DOHH2 (cell line): ENCODE results near the gene MB21D2.

ENCODE experiments used
- H3F3A ChIP-seq: fragments of 200-600 bp; sonication (generic), shearing (Covaris generic); 2 replicates; pipeline ENCODE4 v1.6.0; 2016; ENCODE audit warnings: antibody characterized with exemption, mild to moderate bottlenecking; ENCODE audit not compliant: control insufficient read depth, insufficient read depth
- H3K27ac ChIP-seq: fragments of 200-600 bp; sonication (generic); 2 replicates; pipeline ENCODE4 v1.5.1; 2014; ENCODE audit warnings: low read depth, mild to moderate bottlenecking, low read length, moderate library complexity
- H3K27me3 ChIP-seq: fragments of 200-600 bp; sonication (generic); 2 replicates; pipeline ENCODE4 v1.6.1; 2014; ENCODE audit warnings: mild to moderate bottlenecking, low read length, mixed read lengths; ENCODE audit not compliant: control insufficient read depth
- H3K36me3 ChIP-seq: fragments of 200-600 bp; sonication (generic); 2 replicates; pipeline ENCODE4 v1.6.1; 2014; ENCODE audit warnings: mild to moderate bottlenecking, low read length, moderate library complexity, mixed read lengths; ENCODE audit not compliant: control insufficient read depth
- H3K4me1 ChIP-seq: fragments of 200-600 bp; sonication (generic); 2 replicates; pipeline ENCODE4 v1.6.1; 2014; ENCODE audit warnings: mild to moderate bottlenecking, low read length, mixed read lengths; ENCODE audit not compliant: control insufficient read depth
- H3K4me2 ChIP-seq: fragments of 200-600 bp; sonication (generic); 2 replicates; pipeline ENCODE4 v1.6.0; 2014; ENCODE audit warnings: mild to moderate bottlenecking, low read length, moderate library complexity
- H3K4me3 ChIP-seq: fragments of 200-600 bp; sonication (generic); 2 replicates; pipeline ENCODE4 v1.5.1; 2014; ENCODE audit warnings: mild to moderate bottlenecking, low read length, mixed read lengths
- H3K79me2 ChIP-seq: fragments of 200-600 bp; sonication (generic); 2 replicates; pipeline ENCODE4 v1.6.1; 2014; ENCODE audit warnings: mild to moderate bottlenecking, low read length, mixed read lengths; ENCODE audit not compliant: control insufficient read depth
- H3K9me2 ChIP-seq: fragments of 200-600 bp; sonication (generic); replicated peaks from 2 replicates; pipeline ENCODE4 v1.6.1; 2014; ENCODE audit warnings: mild to moderate bottlenecking, low read length, mixed read lengths; ENCODE audit not compliant: control insufficient read depth
- H3K9me3 ChIP-seq: fragments of 200-600 bp; sonication (generic); 2 replicates; pipeline ENCODE4 v1.6.1; 2014; ENCODE audit warnings: antibody characterized with exemption, low read length, mixed read lengths; ENCODE audit not compliant: control insufficient read depth, insufficient read depth
- H4K20me1 ChIP-seq: fragments of 200-600 bp; sonication (generic); 2 replicates; pipeline ENCODE4 v1.6.0; 2014; ENCODE audit warnings: low read depth, mild to moderate bottlenecking, antibody characterized with exemption, low read length, moderate library complexity; ENCODE audit not compliant: control insufficient read depth, insufficient read depth
- CTCF ChIP-seq: fragments of 200-600 bp; sonication (generic); IDR thresholded peaks from one replicate; pipeline ENCODE4 v1.5.1; 2014; ENCODE audit warnings: antibody characterized with exemption, mild to moderate bottlenecking, low read depth, low read length; ENCODE audit not compliant: poor library complexity, severe bottlenecking
- EZH2phosphoT487 ChIP-seq: fragments of 200-600 bp; sonication (generic); IDR thresholded peaks from 2 replicates; pipeline ENCODE4 v1.6.1; 2017; ENCODE audit warnings: borderline replicate concordance, mild to moderate bottlenecking, antibody characterized with exemption, low read length, moderate library complexity, mixed read lengths

MB21D2 gene

GRCh38 chr3:192905980-192906678 lies 11.5 kb downstream of the MB21D2 start:
- Histone ChIP-seq H3K4me2 (no peak overlapping the region), H3K79me2 (no peaks in the 10 kb centered on the region), H4K20me1 (no peaks in the 10 kb centered on the region), H3K4me3 (no peak overlapping the region), H3K36me3 (no peaks in the 10 kb centered on the region), H3K9me2 (no peaks in the 10 kb centered on the region), H3K9me3 (no peaks in the 10 kb centered on the region), H3F3A (no peaks in the 10 kb centered on the region), H3K27me3 (no peaks in the 10 kb centered on the region), H3K4me1 (no peaks in the 10 kb centered on the region), H3K27ac (no peak overlapping the region)
- TF ChIP-seq CTCF (no peak), EZH2phosphoT487 (no peak)

- Histone ChIP-seq H3K4me1 (no peaks in the 10 kb centered on the region), H3K79me2 (no peaks in the 10 kb centered on the region), H4K20me1 (no peaks in the 10 kb centered on the region), H3K4me3 (no peak overlapping the region), H3K9me2 (no peaks in the 10 kb centered on the region), H3K4me2 (no peak overlapping the region), H3K36me3 (no peaks in the 10 kb centered on the region), H3K9me3 (no peaks in the 10 kb centered on the region), H3K27ac (no peak overlapping the region), H3K27me3 (no peaks in the 10 kb centered on the region), H3F3A (no peaks in the 10 kb centered on the region)
- TF ChIP-seq CTCF (no peak), EZH2phosphoT487 (no peak)
Observed at GRCh38 chr3:192904632-192905289, 12.9 kb downstream of the MB21D2 start.

GRCh38 chr3:192902549-192902948 lies 15.1 kb downstream of the MB21D2 start:
- H3K27me3 ChIP-seq: no peaks in the 10 kb centered on the region
- no peaks in the 10 kb centered on the region for H4K20me1 ChIP-seq
- no peaks in the 10 kb centered on the region for H3K4me1 ChIP-seq
- H3F3A ChIP-seq: no peaks in the 10 kb centered on the region
- H3K4me3 ChIP-seq: no peak overlapping the region
- H3K36me3 ChIP-seq: no peaks in the 10 kb centered on the region
- no peak overlapping the region for H3K27ac ChIP-seq
- no peaks in the 10 kb centered on the region for H3K9me3 ChIP-seq
- no peaks in the 10 kb centered on the region for H3K9me2 ChIP-seq
- no peak for TF ChIP-seq CTCF
- no peak for TF ChIP-seq EZH2phosphoT487
- no peak overlapping the region for H3K4me2 ChIP-seq
- no peaks in the 10 kb centered on the region for H3K79me2 ChIP-seq
